Natural killer cell (primary cell): ENCODE data around the gene TUBA1A. TPM values are rescaled to one million over a fixed set of nuclear protein-coding genes. Genes with fewer than 3 reads are reported as not detected.
"Not testable (repeated sequence)": the region's sequence is repeated elsewhere in the genome, so short reads cannot be mapped to it uniquely, and the experiment has no call there.

Experiments
- ATAC-seq, 3 donors: fragments of 150-1000 bp in 2 of 3; fragments of 200-7000 bp in 1 of 3; cut with Tn5 transposase; 1 replicate in 1 of 3; 2 replicates in 2 of 3; pipeline ENCODE4 v1.10.0; 2021; ENCODE audit warnings: mild to moderate bottlenecking in 2 of 3, moderate library complexity in 2 of 3
- DNase-seq, 2 donors: peaks; one replicate each; pipeline versions ENCODE4 v3.0.0 to v3.0.0-alpha.2; 2013 to 2021; ENCODE audit warnings: mixed read lengths in 1 of 2
- H3K27ac ChIP-seq: one replicate; pipeline ENCODE4 v1.5.1; 2013; ENCODE audit warnings: mild to moderate bottlenecking, low read length
- H3K27me3 ChIP-seq: one replicate; pipeline ENCODE4 v1.6.1; 2013; ENCODE audit warnings: low read length; ENCODE audit not compliant: control insufficient read depth, insufficient read depth
- H3K36me3 ChIP-seq: one replicate; pipeline ENCODE4 v1.6.1; 2013; ENCODE audit warnings: low read length; ENCODE audit not compliant: control insufficient read depth, insufficient read depth
- H3K4me1 ChIP-seq: one replicate; pipeline ENCODE4 v1.6.1; 2013; ENCODE audit warnings: low read length; ENCODE audit not compliant: control insufficient read depth, insufficient read depth
- H3K4me3 ChIP-seq: one replicate; pipeline ENCODE4 v1.5.1; 2013; ENCODE audit warnings: low read length
- H3K9me3 ChIP-seq: one replicate; pipeline ENCODE4 v1.6.1; 2013; ENCODE audit warnings: low read length; ENCODE audit not compliant: control insufficient read depth, insufficient read depth
- H3K27ac Mint-ChIP-seq, 2 donors: one replicate each; pipeline ENCODE4 v1.8.0; 2022; ENCODE audit warnings: mild to moderate bottlenecking in 2 of 2, mixed read lengths in 2 of 2, moderate library complexity in 1 of 2
- H3K27me3 Mint-ChIP-seq, 2 donors: one replicate each; pipeline ENCODE4 v1.8.0; 2022; ENCODE audit warnings: low read depth in 2 of 2, mixed read lengths in 2 of 2
- H3K36me3 Mint-ChIP-seq: one replicate; pipeline ENCODE4 v1.8.0; 2022; ENCODE audit warnings: mixed read lengths
- H3K4me1 Mint-ChIP-seq, 2 donors: one replicate each; pipeline ENCODE4 v1.8.0; 2022; ENCODE audit warnings: mixed read lengths in 2 of 2
- H3K4me3 Mint-ChIP-seq: one replicate; pipeline ENCODE4 v1.8.0; 2022; ENCODE audit warnings: mild to moderate bottlenecking, moderate library complexity, mixed read lengths
- H3K9me3 Mint-ChIP-seq, 2 donors: one replicate each; pipeline ENCODE4 v1.8.0; 2022; ENCODE audit warnings: mixed read lengths in 2 of 2
- CTCF ChIP-seq: fragments of 200-600 bp; IDR thresholded peaks from one replicate; pipeline ENCODE4 v1.8.0; 2022; ENCODE audit warnings: antibody characterized with exemption
- WGBS: methylation state at CpG from one replicate; pipeline ENCODE4 v1.1.7; 2013; ENCODE audit warnings: missing lambda C conversion rate; ENCODE audit not compliant: insufficient coverage; 5-methylcytosine and 5-hydroxymethylcytosine counted together
- intact Hi-C: fragments of 100-400 bp; cut with micrococcal nuclease; formaldehyde crosslinking; loops from one replicate; pipeline ENCODE4 v1.14.2; 2022
- total RNA-seq, 4 donors: library from RNA; stranded (reverse); fragments of 120-200 nt in 1 of 4; gene quantifications; one replicate each; pipeline versions ENCODE4 v1.2.3 to v1.2.4, GENCODE V29; 2013 to 2022

Gene TUBA1A
- total RNA-seq, 3 donors from 2014 or later (not counting 1 experiment from before 2014, with no cell fraction given) = 129 to 403 (median 182) TPM

GRCh38 chr12:49189731-49190716, 1.1 kb upstream of the TUBA1A start:
- H3K27me3 ChIP-seq = no peaks in the 10 kb centered on the region
- H3K9me3 ChIP-seq = no peaks in the 10 kb centered on the region
- peaks cover 16% of the 10 kb centered on the region for H3K36me3 ChIP-seq
- Mint-ChIP-seq H3K27me3 (no peaks in the 10 kb centered on the region), H3K4me3 (peak overlapping the region; percentile 62), H3K27ac (peak overlapping the region; percentile 96), H3K4me1 (peaks cover 16 to 20% of the 10 kb centered on the region in 2 donors), H3K36me3 (peaks cover 2% of the 10 kb centered on the region), H3K9me3 (no peaks in the 10 kb centered on the region)
- no peak for DNase-seq
- peaks cover 10% of the 10 kb centered on the region for H3K4me1 ChIP-seq
- intact Hi-C loops = loop anchor here (1.0 to 5.0 kb wide), 4 partner anchors 11 to 118 kb away; no protein-coding TSS in a partner anchor
- H3K4me3 ChIP-seq = peak overlapping the region; percentile 91
- TF ChIP-seq CTCF = no peak
- H3K27ac ChIP-seq = peak overlapping the region; percentile 98
- 94% methylated on average over 9 of the region's 12 CpGs for WGBS
- no peak for ATAC-seq

- peaks cover 22% of the 10 kb centered on the region for H3K36me3 ChIP-seq
- H3K27ac ChIP-seq = peak overlapping the region; percentile 98
- TF ChIP-seq CTCF = no peak
- WGBS = 0% methylated on average over 52 of the region's 52 CpGs
- H3K4me3 Mint-ChIP-seq = peak overlapping the region; percentile 97
- H3K4me1 Mint-ChIP-seq = peaks cover 25 to 26% of the 10 kb centered on the region in 2 donors
- no peaks in the 10 kb centered on the region for H3K9me3 ChIP-seq
- H3K4me3 ChIP-seq = peak overlapping the region; percentile 91
- H3K9me3 Mint-ChIP-seq = no peaks in the 10 kb centered on the region
- peak overlapping the region; percentile 96 for H3K27ac Mint-ChIP-seq
- H3K27me3 Mint-ChIP-seq = no peaks in the 10 kb centered on the region
- H3K27me3 ChIP-seq = no peaks in the 10 kb centered on the region
- H3K36me3 Mint-ChIP-seq = peaks cover 11% of the 10 kb centered on the region
- DNase-seq (peak; percentile 72 to 90), ATAC-seq (peak; percentile 43 to 68 (median 52))
- peaks cover 10% of the 10 kb centered on the region for H3K4me1 ChIP-seq
- intact Hi-C loops = loop anchor here (2.0 to 5.0 kb wide), 2 partner anchors 46 to 116 kb away; no protein-coding TSS in a partner anchor
These were observed 522 bp downstream of the TUBA1A start for GRCh38 chr12:49188201-49188915.

GRCh38 chr12:49187184-49187583, 1.7 kb downstream of the TUBA1A start:
- Mint-ChIP-seq H3K27me3 (no peaks in the 10 kb centered on the region), H3K4me1 (peaks cover 25 to 27% of the 10 kb centered on the region in 2 donors), H3K4me3 (peak overlapping the region; percentile 97), H3K27ac (peak overlapping the region in 1 of 2 donors; percentile 96), H3K36me3 (peaks cover 11% of the 10 kb centered on the region), H3K9me3 (no peaks in the 10 kb centered on the region)
- WGBS = 86% methylated on average over 5 of the region's 5 CpGs
- Histone ChIP-seq H3K27ac (no peak overlapping the region), H3K36me3 (peaks cover 22% of the 10 kb centered on the region), H3K9me3 (no peaks in the 10 kb centered on the region), H3K27me3 (no peaks in the 10 kb centered on the region), H3K4me3 (no peak overlapping the region), H3K4me1 (peaks cover 10% of the 10 kb centered on the region)
- ATAC-seq (no peak), DNase-seq (peak in 1 of 2 donors; percentile 41)
- intact Hi-C loops = loop anchor here (5.0 kb wide), 1 partner anchor 115 kb away; no protein-coding TSS in a partner anchor
- no peak for TF ChIP-seq CTCF

GRCh38 chr12:49186307-49186706, 2.6 kb downstream of the TUBA1A start:
- intact Hi-C loops = loop anchor here (5.0 kb wide), 1 partner anchor 114 kb away; no protein-coding TSS in a partner anchor
- H3K9me3 Mint-ChIP-seq, H3K9me3 ChIP-seq, H3K27ac Mint-ChIP-seq, H3K27me3 Mint-ChIP-seq, H3K4me3 ChIP-seq, DNase-seq, ATAC-seq, H3K27me3 ChIP-seq, H3K27ac ChIP-seq: not testable (repeated sequence)
- Mint-ChIP-seq H3K4me3 (peak overlapping the region; percentile 9), H3K4me1 (peaks cover 25 to 27% of the 10 kb centered on the region in 2 donors), H3K36me3 (peaks cover 11% of the 10 kb centered on the region)
- H3K4me1 ChIP-seq = peaks cover 10% of the 10 kb centered on the region
- WGBS = 98% methylated on average over 11 of the region's 11 CpGs
- peaks cover 22% of the 10 kb centered on the region for H3K36me3 ChIP-seq

GRCh38 chr12:49184697-49185096, 4.2 kb downstream of the TUBA1A start:
- ATAC-seq, H3K4me3 Mint-ChIP-seq, DNase-seq, H3K27me3 ChIP-seq, H3K9me3 Mint-ChIP-seq, H3K4me3 ChIP-seq, H3K27ac ChIP-seq, H3K27me3 Mint-ChIP-seq, H3K9me3 ChIP-seq: not testable (repeated sequence)
- H3K27ac Mint-ChIP-seq = peak overlapping the region; percentile 44 to 45
- H3K4me1 Mint-ChIP-seq = peaks cover 23 to 26% of the 10 kb centered on the region in 2 donors
- peaks cover 11% of the 10 kb centered on the region for H3K36me3 Mint-ChIP-seq
- intact Hi-C loops = loop anchor here (5.0 kb wide), 1 partner anchor 112 kb away; no protein-coding TSS in a partner anchor
- Histone ChIP-seq H3K36me3 (peaks cover 22% of the 10 kb centered on the region), H3K4me1 (peaks cover 10% of the 10 kb centered on the region)
- 92% methylated on average over 1 of the region's 1 CpG for WGBS
